Measurements from ENCODE around the gene TP73.
"Not testable (repeated sequence)": the region's sequence is repeated elsewhere in the genome, so short reads cannot be mapped to it uniquely, and the experiment has no call there.

The TP73 gene

GRCh38 chr1:3711780-3712451, 59.6 kb downstream of the TP73 start:
- DNase-seq: no peak

DNA sequence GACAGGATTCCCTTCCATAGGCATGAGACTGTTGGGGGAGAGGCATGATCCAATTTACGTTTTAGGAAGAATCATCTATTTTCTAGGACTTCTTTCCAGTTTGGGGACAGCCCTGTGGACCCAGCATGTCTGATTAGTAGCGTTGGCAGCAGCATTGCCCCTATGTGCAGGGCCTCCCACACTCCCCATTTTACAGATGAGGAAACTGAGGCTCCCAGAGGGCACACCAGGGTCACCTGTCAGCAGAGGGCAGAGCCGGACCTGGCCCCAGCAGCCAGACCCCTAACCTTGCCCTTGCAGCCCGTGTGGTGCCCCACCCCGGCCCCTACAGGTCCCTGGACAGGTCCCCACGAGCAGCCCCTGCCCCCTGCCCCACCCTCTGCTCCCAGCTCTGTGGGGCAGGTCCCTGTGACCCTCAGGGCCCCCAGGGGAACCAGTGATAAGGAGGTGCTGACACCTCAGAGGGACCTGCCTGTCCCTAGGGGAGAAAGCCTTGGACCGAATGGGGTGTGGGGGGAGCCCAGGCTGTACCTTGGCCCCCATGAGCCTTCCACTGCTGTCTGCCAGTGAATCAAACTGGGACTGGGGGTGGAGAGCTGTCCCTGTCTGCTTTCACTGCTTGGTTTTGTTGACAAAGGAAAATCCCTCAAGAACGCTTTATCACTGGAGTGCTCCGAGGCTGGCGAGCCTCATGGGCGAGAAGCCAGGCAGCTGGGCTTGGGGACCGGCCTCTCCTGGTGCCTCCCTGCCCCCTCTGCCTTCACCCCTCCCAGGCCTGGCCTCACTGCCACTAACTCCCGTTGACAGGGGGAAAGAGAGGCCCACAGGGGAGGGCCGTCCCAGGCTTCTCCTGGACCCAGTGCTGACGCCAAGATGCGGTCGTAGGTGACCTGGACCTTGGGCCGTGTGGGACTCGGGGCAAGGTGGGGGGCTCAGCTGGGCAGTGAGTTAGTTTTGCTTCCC, 60.5 kb downstream of the TP73 start:
- no peak for DNase-seq

GRCh38 chr1:3713840-3714239, 61.5 kb downstream of the TP73 start:
- no peak for DNase-seq

DNA sequence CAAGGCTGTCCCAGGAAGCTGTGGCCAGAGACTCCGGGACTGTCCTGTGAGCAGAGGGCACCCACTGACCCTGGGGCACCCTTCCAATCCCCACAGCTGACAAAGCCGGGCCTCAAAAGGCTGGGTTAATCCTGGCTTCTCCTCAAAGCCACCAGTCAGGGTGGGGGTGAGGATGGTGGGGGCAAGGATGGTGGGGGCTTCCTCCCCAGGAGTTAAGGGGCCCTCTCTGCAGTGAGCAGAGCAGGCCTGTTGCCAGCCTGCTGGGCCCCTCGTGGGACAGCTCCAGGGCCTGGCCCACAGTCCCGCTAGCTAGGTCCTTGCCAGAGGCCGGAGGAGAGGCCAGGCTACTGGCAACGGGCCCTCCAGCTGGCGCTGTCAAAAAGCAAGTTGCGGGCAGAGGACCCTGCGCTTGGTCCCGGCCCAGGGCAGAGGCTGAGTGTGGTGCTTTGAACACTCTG, 62.0 kb downstream of the TP73 start:
- no peak for DNase-seq

- no peak for DNase-seq
Measured at GRCh38 chr1:3714814-3715213, 62.5 kb downstream of the TP73 start.

DNA sequence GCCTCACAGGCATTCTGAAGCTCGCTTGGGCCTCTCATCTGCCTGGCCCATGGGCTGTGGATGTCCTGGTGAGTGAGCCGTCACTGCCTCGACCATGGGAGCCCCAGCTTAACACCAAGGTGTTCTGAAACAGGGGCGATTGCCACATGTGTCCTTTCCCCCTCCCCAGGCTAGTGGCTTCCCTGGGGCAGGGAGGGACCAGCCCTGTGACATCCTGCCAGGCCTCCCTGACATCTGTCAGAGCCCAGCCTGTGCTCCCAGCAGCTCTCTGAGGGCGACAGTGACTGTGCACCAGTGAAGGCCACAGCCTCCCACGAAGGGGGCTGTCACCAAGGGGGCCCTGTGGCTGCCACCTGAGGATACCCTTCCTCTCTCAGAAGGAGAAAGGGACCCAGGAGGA, 64.0 kb downstream of the TP73 start:
- DNase-seq: no peak

- no peak for DNase-seq
Measured at GRCh38 chr1:3717041-3717714, 64.9 kb downstream of the TP73 start.

DNA sequence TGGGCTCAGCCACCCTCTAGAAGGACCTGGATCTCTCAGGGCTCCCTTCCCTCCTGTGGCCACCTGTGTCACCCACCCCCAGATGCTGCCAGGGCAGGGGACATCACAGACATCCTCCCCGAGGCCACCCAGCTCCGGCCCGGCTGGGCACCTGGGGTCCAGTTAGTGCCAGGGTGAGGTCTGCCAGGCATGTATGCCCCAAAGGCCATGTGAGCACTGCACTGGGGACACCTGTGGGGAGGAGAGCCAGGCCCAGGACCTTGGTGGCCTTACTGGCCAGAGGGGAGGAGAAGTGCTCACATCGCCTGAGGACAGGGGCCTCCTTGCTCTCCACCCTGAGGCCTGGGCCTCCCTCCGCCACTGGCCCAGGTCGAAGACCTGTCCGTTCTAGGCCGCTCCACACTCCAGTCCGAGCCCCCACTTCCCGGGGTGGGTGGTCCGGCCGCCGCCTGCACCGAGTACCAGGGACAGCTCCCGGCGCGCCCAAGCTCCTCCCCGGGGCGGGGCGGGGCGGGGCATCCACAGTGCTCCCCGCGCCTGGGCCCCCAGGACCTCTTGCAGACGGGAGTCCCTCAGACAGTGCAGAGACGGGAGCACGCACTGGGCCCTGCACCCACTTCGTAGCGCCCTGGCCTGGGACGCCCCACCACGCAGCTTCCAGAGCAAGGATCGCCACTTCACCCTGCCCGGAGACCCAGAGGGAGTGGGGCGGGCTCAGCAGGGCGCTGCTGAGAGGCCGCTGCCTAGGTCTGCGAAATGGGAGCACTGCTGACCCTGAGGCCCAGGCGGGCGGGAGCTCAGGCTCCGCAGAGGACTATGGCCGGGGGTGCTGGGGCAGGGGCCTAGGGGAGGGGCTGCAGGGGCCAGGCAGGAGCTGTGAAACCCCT, 65.6 kb downstream of the TP73 start:
- no peak for DNase-seq

DNA sequence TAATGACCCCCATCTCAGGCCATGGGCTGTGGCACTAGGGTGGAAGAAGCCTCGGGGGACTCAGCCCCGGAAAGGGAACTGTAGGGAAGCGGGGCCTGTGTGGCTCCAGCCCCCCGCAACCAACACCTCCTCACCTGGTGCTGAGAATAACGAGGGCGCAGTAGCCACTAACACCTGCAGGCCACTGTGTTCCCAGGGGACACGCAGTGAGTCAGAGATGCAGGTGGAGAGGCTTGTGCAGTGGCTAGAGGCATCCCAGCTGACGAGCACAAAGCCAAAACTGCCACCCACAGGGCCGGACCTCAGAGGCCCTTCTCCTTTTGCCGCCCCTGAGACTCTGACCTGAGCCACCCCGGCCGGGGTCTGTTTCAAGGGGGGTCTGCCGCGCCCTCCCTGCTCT, 66.4 kb downstream of the TP73 start:
- DNase-seq: no peak

DNA sequence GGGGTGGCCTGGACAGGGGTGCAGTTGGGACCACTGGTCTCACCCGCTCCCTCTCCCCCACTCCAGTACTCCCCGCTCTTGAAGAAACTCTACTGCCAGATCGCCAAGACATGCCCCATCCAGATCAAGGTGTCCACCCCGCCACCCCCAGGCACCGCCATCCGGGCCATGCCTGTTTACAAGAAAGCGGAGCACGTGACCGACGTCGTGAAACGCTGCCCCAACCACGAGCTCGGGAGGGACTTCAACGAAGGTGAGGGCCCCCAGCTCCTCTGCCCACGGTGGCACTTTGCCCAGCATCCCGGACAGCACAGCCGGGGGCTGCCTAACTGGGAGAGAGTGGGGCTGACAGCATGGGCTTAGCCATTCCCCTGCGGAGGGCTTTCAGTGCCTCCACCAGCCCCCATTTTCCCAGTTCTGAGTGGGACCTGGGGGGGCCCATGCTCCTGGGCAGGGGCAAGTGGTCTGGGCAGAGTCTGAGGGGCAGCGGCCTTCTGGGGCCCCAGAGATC, 69.7 kb downstream of the TP73 start:
- no peak for DNase-seq

- DNase-seq: no peak
Measured at GRCh38 chr1:3722846-3723245, 70.5 kb downstream of the TP73 start.

- DNase-seq: not testable (repeated sequence)
Measured at GRCh38 chr1:3724416-3725030, 72.2 kb downstream of the TP73 start.

DNA sequence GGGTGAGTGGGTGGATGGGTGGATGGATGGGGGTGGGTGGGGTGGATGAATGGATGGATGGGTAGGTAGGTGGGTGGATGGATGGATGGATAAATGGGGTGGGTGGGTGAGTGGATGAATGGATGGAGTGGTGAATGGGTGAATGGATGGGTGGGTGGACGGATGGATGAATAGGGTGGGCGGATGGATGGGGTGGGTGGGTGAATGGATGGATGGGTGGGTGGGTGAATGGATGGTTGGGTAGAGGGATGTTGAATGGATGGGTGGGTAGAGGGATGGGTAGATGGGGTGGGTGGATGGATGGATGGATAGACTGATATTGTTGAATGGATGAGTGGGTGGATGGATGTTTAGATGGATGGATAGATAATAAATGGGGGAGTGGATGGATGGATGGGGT, 73.0 kb downstream of the TP73 start:
- no peak for DNase-seq

DNA sequence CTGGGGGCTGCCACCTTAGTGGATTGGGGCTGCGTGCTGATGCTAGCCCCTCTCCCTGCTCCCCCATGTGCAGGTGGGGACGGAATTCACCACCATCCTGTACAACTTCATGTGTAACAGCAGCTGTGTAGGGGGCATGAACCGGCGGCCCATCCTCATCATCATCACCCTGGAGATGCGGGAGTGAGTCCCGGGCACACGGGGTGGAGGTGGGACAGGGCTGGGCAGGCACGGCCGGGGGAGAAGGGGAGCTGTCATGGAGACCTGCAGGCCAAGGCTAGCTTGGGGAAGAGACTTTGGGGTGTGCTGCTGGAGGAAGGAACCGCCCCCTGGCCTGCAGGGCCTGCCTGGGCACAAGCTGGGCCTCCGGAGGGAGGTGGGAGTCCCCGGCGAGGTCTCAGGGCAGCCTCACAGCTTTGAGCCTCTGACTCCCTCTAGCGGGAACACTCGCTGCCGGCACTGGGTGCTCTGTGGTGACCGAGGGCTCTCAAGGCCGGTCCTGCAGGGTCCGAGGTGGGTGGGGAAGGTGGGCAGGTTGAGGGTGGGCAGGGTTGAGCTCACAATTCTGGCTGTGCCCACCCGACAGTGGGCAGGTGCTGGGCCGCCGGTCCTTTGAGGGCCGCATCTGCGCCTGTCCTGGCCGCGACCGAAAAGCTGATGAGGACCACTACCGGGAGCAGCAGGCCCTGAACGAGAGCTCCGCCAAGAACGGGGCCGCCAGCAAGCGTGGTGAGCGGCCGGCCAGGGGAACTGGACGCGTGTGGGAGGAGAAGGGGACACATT, 74.9 kb downstream of the TP73 start:
- DNase-seq: no peak

GRCh38 chr1:3727825-3728776, 75.8 kb downstream of the TP73 start:
- no peak for DNase-seq

DNA sequence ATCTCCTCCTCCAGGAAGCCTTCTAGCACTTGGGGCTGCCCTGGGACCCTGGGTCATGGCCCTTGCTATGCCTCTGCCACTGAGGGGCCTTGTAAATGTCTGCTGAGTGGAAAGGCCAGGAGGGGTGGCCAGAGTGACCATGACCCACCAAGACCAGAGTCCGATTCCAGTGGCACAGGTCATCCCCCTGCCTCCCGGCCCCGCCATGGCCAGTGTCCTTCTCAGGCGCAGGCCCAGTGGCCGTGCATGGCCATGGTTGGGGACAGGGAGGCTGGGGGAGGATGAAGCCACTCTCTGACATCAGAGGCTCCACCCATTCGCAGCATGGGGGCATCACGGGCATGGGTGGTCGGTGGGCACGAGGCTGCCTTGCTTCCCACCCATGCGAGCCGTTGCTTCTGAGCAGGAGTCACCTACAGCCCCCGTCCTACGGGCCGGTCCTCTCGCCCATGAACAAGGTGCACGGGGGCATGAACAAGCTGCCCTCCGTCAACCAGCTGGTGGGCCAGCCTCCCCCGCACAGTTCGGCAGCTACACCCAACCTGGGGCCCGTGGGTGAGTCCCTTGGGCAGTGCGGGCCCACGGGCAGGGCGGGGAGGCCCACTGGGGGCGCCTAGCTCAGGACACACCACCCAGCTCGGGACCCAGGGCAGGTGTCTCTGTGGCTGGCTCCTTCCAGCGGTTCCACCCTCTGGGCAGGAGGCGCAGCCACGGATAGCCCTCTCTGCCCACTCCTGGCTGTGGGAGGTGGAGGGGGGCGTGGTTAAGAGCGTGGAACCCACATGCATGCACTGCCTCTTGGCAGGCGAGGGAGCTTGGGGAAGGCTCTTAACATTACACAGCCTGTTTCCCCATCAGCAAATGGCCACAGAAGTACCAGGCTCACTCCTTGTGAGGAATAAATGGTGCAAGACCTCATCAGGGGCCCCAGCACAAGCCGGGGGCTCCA, 77.6 kb downstream of the TP73 start:
- no peak for DNase-seq

DNA sequence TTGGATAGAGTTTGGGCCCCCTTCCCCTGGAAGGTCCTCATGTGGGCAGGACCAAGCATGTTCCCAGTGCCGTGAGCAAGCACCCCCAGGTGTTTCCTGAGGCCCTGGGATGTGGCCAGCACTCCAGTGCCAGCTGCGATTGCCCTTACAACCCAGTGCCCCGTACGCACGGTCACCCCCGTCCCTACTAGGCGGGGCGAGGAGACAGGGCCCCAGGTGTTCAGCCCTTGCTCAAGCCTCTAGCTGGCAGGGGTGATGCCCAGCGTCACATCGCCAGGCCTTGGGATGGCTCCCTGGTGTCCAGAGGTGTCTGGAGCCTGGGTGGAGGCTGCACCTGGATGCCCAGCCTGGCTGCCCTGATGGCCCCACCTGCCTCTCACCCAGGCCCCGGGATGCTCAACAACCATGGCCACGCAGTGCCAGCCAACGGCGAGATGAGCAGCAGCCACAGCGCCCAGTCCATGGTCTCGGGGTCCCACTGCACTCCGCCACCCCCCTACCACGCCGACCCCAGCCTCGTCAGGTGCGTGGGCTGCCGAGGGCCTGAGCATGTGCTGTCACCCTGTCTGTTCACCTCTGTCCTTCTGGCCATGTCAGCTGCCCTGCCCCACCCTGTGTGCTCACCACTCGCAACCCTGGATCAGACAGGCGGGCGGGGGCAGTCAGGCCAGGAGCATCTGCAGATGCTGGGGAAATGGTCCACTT, 78.4 kb downstream of the TP73 start:
- no peak for DNase-seq
